Measurements from ENCODE around the gene EPB41L2. TPM values are rescaled to one million over a fixed set of nuclear protein-coding genes. Genes with fewer than 3 reads are reported as not detected.

EPB41L2 gene
- total RNA-seq, 1 donor from 2014 or later: 61.8 TPM

DNA sequence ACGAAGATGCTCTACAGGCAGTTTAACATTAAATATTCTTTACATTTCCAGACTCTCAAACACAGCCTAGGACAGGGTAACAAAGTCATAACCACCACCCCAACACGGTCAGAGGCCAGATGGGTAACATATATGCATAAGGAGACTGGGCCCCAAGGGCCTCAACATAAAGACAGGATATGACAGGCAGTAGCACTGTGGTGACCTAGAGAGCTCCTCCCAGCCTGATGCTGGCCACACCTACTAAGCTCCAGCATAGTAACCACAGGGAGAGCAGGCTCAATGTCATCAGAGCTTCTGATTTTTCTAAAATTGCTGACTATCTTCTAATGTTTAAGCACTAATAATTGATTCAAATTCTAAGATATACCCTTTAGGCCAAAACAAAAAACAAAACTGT, 214.1 kb downstream of the EPB41L2 start:
- DNase-seq (ENCODE audit: low spot score): no peak
- no peak overlapping the region for H3K9ac ChIP-seq
- H3K9me3 ChIP-seq (ENCODE audit: low read depth): no peaks in the 10 kb centered on the region
- H3K27me3 Mint-ChIP-seq (ENCODE audit: insufficient read depth, low read depth): peaks cover 3% of the 10 kb centered on the region
- peaks cover 7% of the 10 kb centered on the region for H3K4me1 ChIP-seq
- peaks cover 27% of the 10 kb centered on the region for H3K4me1 Mint-ChIP-seq
- H2AFZ ChIP-seq (replicated peaks): no peak overlapping the region
- H3K36me3 Mint-ChIP-seq: peaks cover 10% of the 10 kb centered on the region
- H3K4me3 ChIP-seq: no peak overlapping the region
- H3K79me2 ChIP-seq (ENCODE audit: low read depth): no peaks in the 10 kb centered on the region
- TF ChIP-seq, protein P1, sequence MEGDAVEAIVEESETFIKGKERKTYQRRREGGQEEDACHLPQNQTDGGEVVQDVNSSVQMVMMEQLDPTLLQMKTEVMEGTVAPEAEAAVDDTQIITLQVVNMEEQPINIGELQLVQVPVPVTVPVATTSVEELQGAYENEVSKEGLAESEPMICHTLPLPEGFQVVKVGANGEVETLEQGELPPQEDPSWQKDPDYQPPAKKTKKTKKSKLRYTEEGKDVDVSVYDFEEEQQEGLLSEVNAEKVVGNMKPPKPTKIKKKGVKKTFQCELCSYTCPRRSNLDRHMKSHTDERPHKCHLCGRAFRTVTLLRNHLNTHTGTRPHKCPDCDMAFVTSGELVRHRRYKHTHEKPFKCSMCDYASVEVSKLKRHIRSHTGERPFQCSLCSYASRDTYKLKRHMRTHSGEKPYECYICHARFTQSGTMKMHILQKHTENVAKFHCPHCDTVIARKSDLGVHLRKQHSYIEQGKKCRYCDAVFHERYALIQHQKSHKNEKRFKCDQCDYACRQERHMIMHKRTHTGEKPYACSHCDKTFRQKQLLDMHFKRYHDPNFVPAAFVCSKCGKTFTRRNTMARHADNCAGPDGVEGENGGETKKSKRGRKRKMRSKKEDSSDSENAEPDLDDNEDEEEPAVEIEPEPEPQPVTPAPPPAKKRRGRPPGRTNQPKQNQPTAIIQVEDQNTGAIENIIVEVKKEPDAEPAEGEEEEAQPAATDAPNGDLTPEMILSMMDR (IDR thresholded peaks at IDR 0.05): no peak
- TF ChIP-seq EZH2 (IDR thresholded peaks at IDR 0.05): no peak
- TF ChIP-seq EZH2phosphoT487 (IDR thresholded peaks at IDR 0.05): no peak
- no peak overlapping the region for H3K27ac ChIP-seq
- no peak overlapping the region for H3K27ac Mint-ChIP-seq
- H3K4me3 Mint-ChIP-seq: no peak overlapping the region
- H4K20me1 ChIP-seq (ENCODE audit: low read depth): no peaks in the 10 kb centered on the region
- no peak overlapping the region for H3K4me2 ChIP-seq
- H3K27me3 ChIP-seq: no peaks in the 10 kb centered on the region
- H3F3A ChIP-seq (ENCODE audit: low read depth): no peaks in the 10 kb centered on the region
- H3K36me3 ChIP-seq: no peaks in the 10 kb centered on the region
- H3K9me3 Mint-ChIP-seq: no peaks in the 10 kb centered on the region

DNA sequence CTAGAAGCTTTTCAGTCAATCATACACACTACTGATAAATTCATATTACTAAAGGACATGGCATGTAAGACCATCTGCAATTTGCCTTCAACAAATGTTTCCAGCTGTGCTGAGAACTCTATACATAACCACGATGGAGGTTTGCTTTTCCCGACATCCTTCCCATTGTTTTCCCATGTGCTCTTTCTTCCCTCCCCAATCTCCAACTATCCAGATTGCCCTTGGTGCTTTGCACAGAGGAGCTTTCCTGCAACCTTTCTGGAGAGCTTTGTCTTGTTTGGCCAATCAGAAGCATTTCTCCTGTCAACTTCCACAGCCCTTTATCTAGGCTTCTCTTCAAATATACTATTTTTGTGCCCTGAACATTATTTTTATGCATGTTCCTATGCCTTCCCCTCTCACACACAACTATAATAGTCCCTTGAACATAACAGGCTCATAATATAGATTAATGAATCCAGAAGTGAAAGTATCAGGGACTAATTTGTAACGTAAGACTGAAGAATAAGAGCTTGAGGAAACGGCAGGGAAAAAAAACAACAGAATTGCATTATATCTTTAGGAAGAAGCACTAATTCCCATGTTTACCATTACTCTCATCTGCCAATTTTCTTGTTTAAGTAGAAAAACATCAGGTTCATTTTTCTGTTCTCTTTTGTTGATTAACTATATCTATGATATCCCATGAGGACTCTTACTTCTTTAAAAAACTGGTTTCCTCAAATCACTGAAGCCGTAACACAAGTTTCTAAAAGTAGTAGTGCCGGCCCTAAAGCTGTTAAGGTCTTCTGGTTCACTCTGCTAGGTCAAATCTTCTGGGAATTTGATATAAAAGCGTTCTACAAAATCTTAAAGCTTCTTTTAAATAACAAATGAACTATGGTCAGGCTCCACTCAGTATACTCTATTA, 215.8 kb downstream of the EPB41L2 start:
- no peaks in the 10 kb centered on the region for H3K27me3 Mint-ChIP-seq (ENCODE audit: insufficient read depth, low read depth)
- no peak for DNase-seq (ENCODE audit: low spot score)
- no peak overlapping the region for H3K4me3 Mint-ChIP-seq
- no peak overlapping the region for H2AFZ ChIP-seq (replicated peaks)
- no peaks in the 10 kb centered on the region for H3K27me3 ChIP-seq
- no peaks in the 10 kb centered on the region for H3K9me3 ChIP-seq (ENCODE audit: low read depth)
- H3K4me2 ChIP-seq: no peak overlapping the region
- H3K27ac Mint-ChIP-seq: no peak overlapping the region
- peaks cover 7% of the 10 kb centered on the region for H3K36me3 Mint-ChIP-seq
- no peak overlapping the region for H3K4me3 ChIP-seq
- no peaks in the 10 kb centered on the region for H4K20me1 ChIP-seq (ENCODE audit: low read depth)
- H3K9me3 Mint-ChIP-seq: no peaks in the 10 kb centered on the region
- no peak overlapping the region for H3K27ac ChIP-seq
- H3K79me2 ChIP-seq (ENCODE audit: low read depth): no peaks in the 10 kb centered on the region
- H3K4me1 Mint-ChIP-seq: peaks cover 10% of the 10 kb centered on the region
- no peaks in the 10 kb centered on the region for H3K4me1 ChIP-seq
- no peak overlapping the region for H3K9ac ChIP-seq
- no peaks in the 10 kb centered on the region for H3F3A ChIP-seq (ENCODE audit: low read depth)
- H3K36me3 ChIP-seq: no peaks in the 10 kb centered on the region
- TF ChIP-seq EZH2 (IDR thresholded peaks at IDR 0.05): no peak
- TF ChIP-seq EZH2phosphoT487 (IDR thresholded peaks at IDR 0.05): no peak
- TF ChIP-seq, protein P1 (IDR thresholded peaks at IDR 0.05): no peak

DNA sequence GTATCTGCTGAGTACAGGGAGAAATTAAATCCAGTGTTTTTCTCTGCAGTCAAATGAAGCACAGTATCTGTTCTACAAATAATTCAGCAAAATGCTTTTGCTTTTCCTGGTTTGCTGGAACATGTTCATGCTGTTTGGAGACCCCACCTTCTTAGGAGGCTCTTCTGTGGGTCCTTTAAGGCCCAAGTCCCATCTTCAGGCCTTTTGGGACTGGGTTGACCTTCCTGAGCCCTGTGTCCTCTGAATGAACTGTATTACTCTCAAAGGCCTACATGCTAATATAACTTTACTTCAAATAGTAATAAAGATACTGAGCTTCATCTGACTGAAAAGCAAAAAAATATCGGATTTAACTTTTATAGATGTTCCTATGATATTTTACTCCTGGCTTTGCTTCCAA, 216.5 kb downstream of the EPB41L2 start:
- H3K36me3 ChIP-seq: no peaks in the 10 kb centered on the region
- Mint-ChIP-seq H3K27ac (no peak overlapping the region), H3K36me3 (peaks cover 6% of the 10 kb centered on the region), H3K27me3 (ENCODE audit: insufficient read depth, low read depth) (no peaks in the 10 kb centered on the region), H3K4me3 (no peak overlapping the region), H3K4me1 (peaks cover 5% of the 10 kb centered on the region), H3K9me3 (no peaks in the 10 kb centered on the region)
- H3K9me3 ChIP-seq (ENCODE audit: low read depth): no peaks in the 10 kb centered on the region
- H3K27ac ChIP-seq: no peak overlapping the region
- H3K27me3 ChIP-seq: no peaks in the 10 kb centered on the region
- no peak overlapping the region for H3K4me3 ChIP-seq
- no peaks in the 10 kb centered on the region for H3K79me2 ChIP-seq (ENCODE audit: low read depth)
- H3K4me1 ChIP-seq: no peaks in the 10 kb centered on the region
- no peak overlapping the region for H3K4me2 ChIP-seq
- no peak overlapping the region for H3K9ac ChIP-seq
- H4K20me1 ChIP-seq (ENCODE audit: low read depth): no peaks in the 10 kb centered on the region
- TF ChIP-seq EZH2 (IDR thresholded peaks at IDR 0.05) (no peak), EZH2phosphoT487 (IDR thresholded peaks at IDR 0.05) (no peak)
- TF ChIP-seq, protein P1 (IDR thresholded peaks at IDR 0.05): no peak
- no peaks in the 10 kb centered on the region for H3F3A ChIP-seq (ENCODE audit: low read depth)
- DNase-seq (ENCODE audit: low spot score): no peak
- H2AFZ ChIP-seq (replicated peaks): no peak overlapping the region
